Measurements from ENCODE around the gene P2RY8.
"Not testable (repeated sequence)": the region's sequence is repeated elsewhere in the genome, so short reads cannot be mapped to it uniquely, and the experiment has no call there.

Gene P2RY8

DNA sequence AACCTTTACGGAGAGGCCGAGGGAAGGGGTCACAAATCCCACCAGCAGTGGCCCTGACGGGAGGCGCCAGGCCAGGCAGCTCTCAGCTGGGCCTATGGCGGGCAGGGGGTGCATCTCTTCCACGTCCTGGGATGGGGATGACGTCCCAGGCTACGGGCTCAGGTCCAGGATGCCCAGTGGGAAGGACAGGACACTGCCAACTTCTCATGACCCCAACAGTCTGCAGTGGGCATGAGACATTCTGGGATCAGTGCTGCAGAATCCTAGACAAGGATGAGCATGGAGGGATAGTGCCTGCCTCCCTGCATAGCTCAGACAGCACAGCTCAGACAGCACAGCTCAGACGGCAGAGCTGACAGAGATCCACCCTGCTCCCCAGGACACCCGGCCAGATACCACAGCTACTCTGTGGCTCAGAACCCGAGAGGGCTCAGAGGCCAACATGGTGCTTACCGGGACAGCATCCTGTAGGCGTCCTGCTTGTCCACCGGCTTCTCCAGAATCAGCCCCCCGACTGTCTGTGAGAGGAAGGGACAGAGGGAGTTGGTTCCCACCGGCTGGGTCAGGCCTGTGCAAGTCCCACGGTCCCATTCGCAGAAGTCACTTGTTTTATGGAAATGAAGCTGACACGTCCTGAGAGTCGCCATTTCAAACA is 101.6 kb downstream of the P2RY8 start:
- H3K4me3 ChIP-seq (ENCODE audit: low read depth, low read length) = no peak overlapping the region
- DNase-seq = no peak
- TF ChIP-seq, protein P1, sequence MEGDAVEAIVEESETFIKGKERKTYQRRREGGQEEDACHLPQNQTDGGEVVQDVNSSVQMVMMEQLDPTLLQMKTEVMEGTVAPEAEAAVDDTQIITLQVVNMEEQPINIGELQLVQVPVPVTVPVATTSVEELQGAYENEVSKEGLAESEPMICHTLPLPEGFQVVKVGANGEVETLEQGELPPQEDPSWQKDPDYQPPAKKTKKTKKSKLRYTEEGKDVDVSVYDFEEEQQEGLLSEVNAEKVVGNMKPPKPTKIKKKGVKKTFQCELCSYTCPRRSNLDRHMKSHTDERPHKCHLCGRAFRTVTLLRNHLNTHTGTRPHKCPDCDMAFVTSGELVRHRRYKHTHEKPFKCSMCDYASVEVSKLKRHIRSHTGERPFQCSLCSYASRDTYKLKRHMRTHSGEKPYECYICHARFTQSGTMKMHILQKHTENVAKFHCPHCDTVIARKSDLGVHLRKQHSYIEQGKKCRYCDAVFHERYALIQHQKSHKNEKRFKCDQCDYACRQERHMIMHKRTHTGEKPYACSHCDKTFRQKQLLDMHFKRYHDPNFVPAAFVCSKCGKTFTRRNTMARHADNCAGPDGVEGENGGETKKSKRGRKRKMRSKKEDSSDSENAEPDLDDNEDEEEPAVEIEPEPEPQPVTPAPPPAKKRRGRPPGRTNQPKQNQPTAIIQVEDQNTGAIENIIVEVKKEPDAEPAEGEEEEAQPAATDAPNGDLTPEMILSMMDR (IDR thresholded peaks at IDR 0.05; ENCODE audit: low read depth, low read length, missing control alignments) = no peak
- in situ Hi-C loops (cut with HindIII; ENCODE audit: low pct_ligation_motif_present, low sequenced_read_pairs) = no loop called here
- no peak overlapping the region for H3K27ac ChIP-seq
- peaks cover 34% of the 10 kb centered on the region for H3K36me3 ChIP-seq (replicated peaks)
- no peaks in the 10 kb centered on the region for H3K27me3 ChIP-seq (replicated peaks)

DNA sequence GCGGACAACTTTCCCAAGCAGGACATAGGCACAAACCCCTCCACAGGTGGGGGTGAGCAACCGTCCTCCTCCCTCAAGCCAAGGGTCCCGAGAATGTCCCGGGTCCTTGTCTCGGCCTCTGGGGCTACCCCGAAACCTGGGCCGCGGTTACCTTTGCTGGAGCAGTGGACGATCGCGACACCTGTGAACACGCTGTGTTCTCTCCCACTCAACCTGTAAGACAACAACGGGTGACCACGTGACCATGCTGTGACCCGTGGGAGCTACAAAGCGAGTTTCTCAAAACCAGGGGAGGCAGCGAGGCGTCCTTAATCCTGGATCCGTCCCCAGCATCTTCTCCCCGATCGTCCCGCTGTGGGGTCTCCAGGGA is 102.1 kb downstream of the P2RY8 start:
- peaks cover 36% of the 10 kb centered on the region for H3K36me3 ChIP-seq (replicated peaks)
- in situ Hi-C loops (cut with HindIII; ENCODE audit: low pct_ligation_motif_present, low sequenced_read_pairs) = no loop called here
- TF ChIP-seq, protein P1 (IDR thresholded peaks at IDR 0.05; ENCODE audit: low read depth, low read length, missing control alignments) = no peak
- DNase-seq = no peak
- H3K4me3 ChIP-seq (ENCODE audit: low read depth, low read length) = no peak overlapping the region
- H3K27ac ChIP-seq = no peak overlapping the region
- no peaks in the 10 kb centered on the region for H3K27me3 ChIP-seq (replicated peaks)

DNA sequence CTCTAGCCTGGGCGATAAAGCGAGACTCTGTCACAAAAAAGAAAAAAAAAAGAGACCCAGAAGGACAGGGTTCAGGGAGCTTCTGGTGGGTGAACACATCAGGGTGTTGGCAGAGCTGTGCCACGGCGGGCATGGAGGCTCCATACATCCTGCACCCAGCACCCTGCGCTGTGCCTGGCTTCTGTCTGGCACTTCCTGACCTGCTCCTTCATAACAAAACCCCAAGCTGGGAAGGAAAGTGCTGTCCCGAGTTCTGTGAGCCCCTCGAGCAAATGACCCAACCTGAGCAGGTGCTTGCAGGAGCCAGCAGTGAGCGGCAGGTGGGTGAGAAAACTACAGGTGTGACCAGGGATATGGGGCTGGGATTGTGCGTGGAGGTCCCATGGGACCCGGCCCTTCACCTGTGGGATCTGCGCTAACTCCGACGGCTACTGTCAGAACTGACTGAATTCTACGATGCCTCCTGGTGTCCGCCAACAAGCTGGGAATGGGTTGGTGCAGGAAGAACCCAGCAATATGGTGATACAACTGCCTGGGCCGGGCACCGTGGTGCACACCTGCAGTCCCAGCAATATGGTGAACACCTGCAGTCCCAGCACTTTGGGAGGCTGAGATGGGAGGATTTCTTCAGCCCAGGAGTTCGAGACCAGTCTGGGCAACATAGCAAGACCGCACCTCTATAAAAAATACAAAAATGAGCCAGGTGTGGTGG is 103.2 kb downstream of the P2RY8 start:
- Histone ChIP-seq H3K4me3 (ENCODE audit: low read depth, low read length) (no peak overlapping the region), H3K27ac (no peak overlapping the region), H3K27me3 (replicated peaks) (no peaks in the 10 kb centered on the region), H3K36me3 (replicated peaks) (peaks cover 31% of the 10 kb centered on the region)
- TF ChIP-seq, protein P1 (IDR thresholded peaks at IDR 0.05; ENCODE audit: low read depth, low read length, missing control alignments) = no peak
- in situ Hi-C loops (cut with HindIII; ENCODE audit: low pct_ligation_motif_present, low sequenced_read_pairs) = no loop called here
- no peak for DNase-seq

DNA sequence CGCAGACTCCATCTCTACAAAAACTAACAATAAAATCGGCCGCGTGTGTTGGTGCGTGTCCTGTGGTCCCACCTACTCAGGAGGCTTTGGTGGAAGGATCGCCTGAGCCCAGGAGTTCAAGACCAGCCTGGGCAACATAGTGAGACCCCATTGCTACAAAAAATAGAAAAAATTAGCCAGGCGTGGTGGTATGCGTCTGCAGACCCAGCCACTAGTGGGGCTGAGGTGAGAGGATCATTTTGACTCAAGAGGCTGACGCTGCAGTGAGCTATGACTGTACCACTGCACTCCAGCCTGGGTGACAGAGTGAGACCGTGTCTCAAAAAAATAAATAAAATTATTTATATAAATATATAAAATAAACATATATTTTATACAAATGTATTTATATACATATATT is 106.5 kb downstream of the P2RY8 start:
- in situ Hi-C loops (cut with HindIII; ENCODE audit: low pct_ligation_motif_present, low sequenced_read_pairs) = no loop called here
- Histone ChIP-seq H3K27ac (no peak overlapping the region), H3K4me3 (ENCODE audit: low read depth, low read length) (no peak overlapping the region), H3K27me3 (replicated peaks) (no peaks in the 10 kb centered on the region), H3K36me3 (replicated peaks) (peaks cover 23% of the 10 kb centered on the region)
- TF ChIP-seq, protein P1 (IDR thresholded peaks at IDR 0.05; ENCODE audit: low read depth, low read length, missing control alignments) = no peak
- no peak for DNase-seq

DNA sequence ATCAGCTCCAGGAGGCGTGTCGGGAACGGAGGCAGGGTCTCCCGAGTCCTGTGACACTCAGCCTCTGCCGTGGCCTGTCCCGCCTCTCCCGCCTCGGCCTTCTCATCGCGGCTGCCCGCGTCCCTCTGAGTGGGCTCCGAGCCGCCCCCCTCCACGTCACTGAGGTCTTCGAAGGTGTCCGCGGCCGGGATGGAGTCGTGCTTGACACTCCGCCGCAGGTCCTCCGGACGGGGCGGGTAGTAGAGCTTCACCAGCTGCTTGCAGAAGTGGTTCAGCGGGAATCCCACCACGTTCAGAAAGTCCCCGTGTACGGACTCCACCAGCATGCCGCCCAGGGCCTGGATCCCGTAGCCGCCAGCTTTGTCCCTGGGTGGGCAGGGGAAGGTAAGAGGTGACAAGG is 109.2 kb downstream of the P2RY8 start:
- no peak overlapping the region for H3K4me3 ChIP-seq (ENCODE audit: low read depth, low read length)
- no peak for DNase-seq
- no peak overlapping the region for H3K27ac ChIP-seq
- no peaks in the 10 kb centered on the region for H3K27me3 ChIP-seq (replicated peaks)
- in situ Hi-C loops (cut with HindIII; ENCODE audit: low pct_ligation_motif_present, low sequenced_read_pairs) = no loop called here
- TF ChIP-seq, protein P1 (IDR thresholded peaks at IDR 0.05; ENCODE audit: low read depth, low read length, missing control alignments) = no peak
- peaks cover 31% of the 10 kb centered on the region for H3K36me3 ChIP-seq (replicated peaks)

DNA sequence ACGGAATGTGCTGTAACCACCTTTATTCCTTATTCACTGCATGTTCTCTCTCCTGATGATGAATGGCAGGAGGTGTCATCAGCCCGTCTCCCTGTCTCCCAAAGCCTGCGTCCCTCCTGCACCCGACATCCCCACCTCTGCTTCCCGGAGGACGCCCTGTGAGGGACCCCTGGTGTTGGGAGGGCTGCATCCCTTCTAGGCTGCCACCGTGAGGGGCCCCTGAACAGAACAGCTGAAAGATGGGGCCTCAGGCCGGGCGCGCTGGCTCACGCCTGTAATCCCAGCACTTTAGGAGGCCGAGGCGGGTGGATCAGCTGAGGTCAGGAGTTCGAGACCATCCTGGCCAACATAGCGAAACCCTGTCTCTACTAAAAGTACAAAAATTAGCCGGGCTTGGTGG is 110.7 kb downstream of the P2RY8 start:
- DNase-seq; H3K27ac ChIP-seq; in situ Hi-C loops (cut with HindIII; ENCODE audit: low pct_ligation_motif_present, low sequenced_read_pairs); H3K27me3 ChIP-seq (replicated peaks); H3K4me3 ChIP-seq (ENCODE audit: low read depth, low read length): not testable (repeated sequence)
- peaks cover 29% of the 10 kb centered on the region for H3K36me3 ChIP-seq (replicated peaks)
